Measurements from ENCODE around the gene PDIA5.
"Not testable (repeated sequence)": the region's sequence is repeated elsewhere in the genome, so short reads cannot be mapped to it uniquely, and the experiment has no call there.

The PDIA5 gene

DNA sequence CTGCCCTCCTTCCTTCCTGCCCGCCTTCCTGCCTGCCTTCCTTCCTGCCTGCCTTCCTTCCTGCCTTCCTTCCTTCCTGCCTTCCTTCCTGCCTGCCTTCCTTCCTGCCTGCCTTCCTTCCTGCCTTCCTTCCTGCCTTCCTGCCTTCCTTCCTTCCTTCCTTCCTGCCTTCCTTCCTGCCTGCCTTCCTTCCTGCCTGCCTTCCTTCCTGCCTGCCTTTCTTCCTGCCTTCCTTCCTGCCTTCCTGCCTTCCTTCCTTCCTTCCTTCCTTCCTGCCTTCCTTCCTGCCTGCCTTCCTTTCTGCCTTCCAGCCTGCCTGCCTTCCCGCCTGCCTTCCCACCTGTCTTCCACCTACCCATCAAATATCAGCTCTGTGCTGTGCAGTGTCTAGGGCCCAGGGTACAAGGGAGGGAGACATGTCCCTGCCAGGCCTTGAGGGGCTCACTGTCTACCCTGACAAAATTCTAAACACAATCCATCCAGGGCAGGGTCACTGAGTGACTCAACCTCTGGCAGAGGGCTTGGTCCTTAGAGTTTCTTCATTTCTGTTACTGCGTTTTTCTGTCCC lies 85.1 kb downstream of the PDIA5 start:
- not testable (repeated sequence) for DNase-seq

DNA sequence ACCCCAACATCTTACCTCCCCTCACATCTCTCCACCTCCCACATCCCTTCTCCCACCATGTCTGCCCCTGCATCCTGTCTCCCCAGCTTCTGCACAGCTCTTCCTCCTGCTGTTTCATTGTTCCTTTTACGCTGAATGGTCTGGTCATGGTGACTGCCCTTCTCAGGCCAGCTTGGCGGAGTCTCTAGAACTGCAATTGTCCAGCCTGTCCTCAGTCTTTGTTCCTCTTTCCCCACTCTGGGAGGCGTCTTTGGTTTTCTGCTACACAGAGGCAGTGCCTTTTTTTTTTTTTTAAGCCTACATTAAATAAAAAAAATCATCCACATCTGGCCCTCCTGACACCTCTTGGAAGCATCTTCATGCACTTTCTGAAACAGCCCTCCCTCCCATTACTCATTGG lies 85.9 kb downstream of the PDIA5 start:
- DNase-seq, result no peak

DNA sequence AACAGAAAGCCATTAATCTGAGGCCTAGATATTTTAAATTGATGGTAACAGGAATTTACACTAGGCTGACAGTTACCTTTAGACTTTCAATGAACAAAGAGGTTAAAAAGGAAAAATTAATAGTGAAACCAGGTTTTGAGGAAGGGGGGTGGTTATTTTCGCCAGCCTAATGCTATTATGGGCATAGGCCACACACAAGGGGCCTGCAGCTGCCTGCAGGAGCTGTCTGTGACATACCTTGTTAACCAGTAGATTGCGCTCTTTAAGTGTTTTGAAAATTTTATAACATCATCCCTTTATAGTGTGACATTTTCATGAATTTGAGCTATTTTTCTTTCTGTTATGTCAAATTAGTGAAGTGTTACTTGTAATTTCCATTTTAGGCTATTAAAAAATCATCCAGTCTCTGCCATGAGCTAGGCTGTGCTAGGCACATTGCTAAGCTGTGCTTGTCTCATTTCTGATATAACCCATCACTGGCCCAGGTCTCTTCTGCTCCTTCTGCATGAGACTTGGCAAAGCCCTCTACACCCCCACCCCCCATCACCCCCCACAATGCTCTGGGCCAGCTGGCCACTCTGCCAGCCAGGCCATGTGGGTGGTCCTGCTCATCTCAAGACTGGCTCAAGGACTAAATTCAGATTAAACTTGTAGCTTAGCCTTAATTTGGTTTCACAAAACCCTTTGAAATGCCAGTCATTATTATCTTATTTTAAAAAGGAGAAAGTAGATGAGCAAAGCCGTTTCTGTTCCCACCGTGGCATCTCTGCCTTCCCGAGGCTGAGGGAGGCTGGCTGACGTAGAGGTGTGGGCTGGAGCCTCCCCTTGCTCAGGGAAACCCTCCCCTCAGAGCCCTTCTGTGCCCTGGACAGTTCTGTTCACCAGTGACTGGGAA lies 86.5 kb downstream of the PDIA5 start:
- DNase-seq, result no peak

DNA sequence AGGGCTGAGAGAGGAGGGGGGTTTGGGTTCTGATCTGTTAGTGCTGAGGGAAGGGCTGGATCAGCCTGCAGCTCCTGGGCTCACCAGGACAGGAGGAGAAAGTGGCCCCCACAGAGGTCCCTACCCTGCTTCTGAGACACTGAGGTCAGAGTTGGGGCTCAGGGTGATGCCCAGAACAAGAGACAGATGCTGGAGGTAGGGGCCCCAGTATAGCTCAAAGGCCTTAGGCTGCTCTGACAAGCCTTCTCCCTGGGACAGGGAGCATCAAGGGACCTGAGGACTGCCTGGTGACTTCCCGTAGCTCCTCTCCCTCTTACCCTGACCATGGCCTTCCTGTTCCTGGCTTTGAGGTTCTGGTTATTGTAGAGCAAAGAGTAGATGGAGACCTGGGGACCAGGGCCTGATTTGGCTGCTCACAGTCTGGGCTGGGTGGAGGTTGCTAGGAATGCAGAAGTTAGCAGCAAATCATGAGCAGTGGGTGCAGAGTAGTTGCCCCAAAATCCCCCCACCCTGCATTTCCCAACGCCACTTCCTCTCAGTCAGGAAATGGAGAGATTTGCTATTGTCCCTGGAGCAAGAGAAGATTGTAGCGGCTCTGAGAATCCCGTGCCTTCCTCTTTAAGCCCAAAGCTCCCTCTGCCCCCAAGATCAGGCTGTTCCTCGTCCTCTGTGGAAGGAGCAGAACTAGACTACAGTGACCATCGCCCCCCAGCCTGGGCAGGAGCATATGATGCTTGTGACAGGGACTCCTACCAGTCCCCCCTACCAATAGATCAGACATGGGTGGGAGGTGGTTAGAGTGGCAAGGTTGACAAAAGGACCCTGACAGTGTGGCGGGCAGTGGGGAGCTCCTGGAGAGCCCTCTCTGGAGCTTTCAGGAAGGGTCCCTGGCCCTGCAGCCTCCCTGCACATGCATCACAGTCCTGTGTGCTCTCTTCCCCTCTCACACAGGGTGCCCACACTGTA lies 87.5 kb downstream of the PDIA5 start:
- no peak for DNase-seq

DNA sequence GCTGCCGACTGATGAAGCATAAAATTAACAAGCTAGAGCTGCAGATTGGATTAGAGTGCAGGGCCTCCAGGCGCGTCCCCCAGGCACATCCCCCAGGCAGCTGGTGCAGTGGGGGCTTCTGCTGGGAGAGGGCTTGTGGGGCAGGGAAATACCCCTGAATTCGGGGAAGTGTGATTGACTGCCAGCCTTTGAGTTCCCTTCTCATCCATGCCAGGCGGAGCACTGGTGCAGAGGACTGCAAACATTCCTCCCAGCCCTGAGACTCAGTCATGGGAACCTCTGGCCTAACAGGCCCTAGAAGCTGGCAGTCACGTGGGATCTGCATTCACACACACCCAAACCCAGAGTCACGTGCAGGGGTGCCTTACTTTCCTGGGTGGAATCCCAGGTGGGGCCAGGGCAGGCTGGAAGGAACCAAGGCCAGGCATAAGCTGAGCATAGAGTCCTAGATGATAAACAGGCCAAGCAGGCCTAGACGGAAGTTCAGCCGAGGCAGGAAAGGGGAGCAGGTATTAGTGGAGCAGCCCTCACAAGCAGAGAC lies 88.7 kb downstream of the PDIA5 start:
- DNase-seq, result no peak

DNA sequence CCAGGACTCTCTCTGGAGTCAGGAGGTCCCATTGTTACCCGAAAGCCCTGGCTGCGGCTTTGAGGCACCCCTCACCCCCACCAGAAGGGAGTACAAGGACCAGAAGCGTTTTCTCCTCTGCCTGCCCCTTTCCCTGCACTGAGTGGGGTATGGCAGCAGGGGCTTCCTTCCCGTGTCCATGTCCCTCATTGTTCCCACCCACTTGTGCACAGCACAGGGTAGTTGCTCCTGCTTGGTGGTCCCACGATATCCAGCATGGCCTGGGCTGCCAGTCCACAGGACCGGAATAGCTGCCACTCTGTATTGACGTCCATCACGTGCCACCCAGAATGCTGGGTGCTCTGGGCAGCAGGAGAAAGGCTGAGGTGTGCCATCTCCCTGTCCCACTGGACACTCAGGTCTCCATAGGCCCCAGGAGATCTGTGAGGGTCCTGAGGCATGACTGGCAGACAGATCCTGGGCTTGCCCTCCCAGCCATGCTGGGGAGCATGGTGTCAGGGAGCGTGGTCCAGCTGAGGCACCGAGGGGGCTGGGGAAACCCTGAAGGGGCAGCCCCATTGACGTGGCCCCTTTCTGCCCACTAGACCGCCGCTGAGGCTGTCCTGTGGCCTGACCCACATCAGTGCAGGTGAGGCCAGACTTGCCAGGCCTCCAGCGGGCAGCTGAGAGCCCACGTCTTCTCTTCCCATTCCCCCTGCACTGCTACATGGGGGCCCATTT lies 89.6 kb downstream of the PDIA5 start:
- DNase-seq, result no peak

DNA sequence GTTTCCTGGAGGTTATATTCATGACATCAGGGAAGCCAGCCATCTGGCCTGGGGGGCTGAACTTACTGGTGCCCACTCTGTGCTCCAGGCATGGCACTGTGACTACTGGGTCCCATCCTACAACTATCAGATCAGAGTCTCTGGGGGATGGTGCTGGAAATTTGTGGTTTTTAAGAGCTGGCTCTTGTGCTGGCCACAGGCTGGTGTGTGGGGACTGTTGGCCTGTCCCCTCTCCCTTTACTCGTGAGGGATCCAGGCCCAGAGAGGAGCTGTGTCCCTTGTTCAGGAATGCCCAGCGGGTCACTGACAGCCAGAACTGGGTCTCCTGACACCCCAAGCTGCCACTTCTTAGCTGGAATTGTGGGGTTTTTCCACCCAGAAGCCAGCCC lies 90.4 kb downstream of the PDIA5 start:
- DNase-seq, result no peak

DNA sequence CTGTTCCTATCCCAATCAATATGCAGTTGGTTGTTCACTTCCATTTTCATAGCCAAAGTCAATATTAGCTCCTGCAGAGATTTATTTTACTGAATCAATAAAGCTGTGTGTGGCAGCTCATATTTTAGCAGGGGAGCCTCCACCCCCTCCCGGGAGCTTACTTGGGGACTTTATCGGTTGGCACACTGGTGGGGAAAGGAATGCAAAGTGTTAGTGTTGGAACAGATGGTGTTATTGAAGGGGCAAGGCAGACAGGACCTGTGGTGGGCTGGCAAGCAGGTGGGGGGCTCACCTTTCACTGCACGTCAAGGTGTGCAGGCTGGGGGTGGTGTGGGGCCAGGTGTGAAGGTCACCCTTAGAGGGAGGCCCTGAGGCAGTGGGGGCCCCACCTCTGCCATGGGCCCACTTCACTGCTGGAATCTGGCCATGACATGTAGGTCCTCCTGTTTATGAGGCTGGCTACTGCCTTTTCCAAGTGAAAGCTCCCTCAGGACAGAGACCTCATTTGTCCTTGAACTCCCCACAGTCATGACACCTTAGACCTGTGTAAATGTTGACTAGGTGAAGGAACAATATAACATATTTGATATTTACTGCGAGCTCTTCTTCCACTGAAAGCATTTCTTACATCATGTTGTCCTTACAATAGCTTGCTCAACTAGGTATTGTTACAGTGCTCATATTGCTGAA lies 90.9 kb downstream of the PDIA5 start:
- no peak for DNase-seq

DNA sequence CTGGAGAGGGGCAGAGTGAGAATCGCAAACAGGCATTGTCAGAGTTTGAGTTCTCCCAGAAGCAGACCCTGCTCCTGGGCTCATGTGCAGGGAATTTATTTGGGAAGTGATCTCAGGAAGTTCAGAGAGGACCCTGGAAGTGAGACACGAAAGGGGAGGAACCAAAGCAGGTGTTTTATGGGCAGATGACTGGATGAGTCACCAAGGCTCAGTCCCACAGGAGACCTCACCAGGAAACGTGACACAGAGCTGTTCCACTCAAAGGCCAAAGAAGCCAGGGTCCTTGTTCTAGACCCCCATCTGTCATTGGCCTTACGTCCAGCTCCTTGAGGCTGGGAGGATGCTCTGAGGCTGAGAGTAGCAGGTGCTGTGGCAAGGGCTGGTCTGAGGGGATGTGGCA lies 91.5 kb downstream of the PDIA5 start:
- DNase-seq, result no peak

DNA sequence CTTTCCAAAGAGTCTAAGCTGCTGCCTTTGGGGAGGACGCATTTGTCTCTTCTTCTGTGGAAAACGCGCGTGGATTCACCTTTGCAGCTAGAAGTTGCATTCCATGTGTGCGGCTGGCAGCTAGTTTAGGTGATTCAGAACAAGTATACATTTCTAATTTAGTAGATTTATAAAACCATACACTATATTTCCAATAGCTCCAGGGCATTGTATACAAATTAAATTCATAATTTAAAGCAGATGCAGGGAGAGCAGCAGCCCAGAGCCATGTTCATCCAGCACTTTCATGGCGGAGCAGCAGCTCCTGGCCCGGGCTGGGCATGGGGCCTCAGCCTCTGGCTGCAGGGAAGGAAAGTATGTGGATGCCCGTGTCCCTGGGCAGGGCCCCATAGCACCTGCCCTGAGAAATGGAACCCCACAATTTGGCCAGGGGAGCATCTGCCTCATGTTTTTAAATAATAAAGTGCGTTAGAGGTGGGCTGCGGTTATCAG lies 92.1 kb downstream of the PDIA5 start:
- DNase-seq, result no peak

DNA sequence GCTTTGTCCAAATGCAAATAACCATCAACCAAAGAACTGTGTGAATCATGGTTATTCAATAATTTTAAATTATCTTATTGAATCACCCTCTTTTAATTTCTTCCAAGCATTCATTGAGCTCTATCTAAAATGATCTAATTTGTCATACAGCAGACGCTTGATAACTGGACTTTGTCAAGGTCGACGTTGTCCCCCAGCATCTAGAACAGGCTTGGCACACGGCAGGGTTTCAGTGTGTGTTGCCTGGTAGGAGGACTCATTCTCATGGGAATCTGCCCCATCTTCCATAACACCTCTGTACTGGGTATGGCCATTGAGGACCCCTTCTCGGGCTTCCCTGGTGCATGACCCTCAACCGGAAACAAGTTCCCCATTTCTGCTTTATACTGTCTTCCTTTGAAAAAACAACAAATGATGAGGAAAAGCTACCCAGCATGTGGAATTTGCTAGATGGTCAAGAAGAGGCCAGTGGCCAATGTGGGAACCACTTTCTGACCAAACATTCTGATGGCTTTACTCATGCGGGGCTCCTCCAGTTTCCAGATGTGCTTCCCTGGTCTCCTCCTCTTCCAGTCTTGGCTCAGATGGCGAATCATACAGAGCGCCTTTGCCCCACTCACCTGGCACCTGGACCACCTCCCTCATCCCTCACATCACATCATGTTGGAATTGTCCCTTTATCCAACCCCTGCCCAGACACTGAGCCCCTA lies 93.3 kb downstream of the PDIA5 start:
- DNase-seq, result no peak

DNA sequence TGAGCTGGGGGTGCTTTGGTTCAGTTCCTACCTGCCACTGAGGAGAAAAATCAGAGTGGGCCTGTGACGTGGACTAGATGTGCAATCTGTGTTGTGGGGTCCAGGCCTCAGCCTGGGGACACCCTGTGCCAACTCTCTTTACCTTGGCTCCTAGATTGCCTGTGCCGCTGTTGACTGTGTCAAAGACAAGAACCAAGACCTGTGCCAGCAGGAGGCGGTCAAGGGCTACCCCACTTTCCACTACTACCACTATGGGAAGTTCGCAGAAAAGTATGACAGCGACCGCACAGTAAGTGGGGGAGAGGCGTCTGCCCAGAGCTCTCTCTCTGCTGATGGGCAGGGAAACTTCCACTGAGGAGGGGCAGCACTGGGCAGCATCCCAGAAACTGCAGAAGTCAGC lies 94.3 kb downstream of the PDIA5 start:
- DNase-seq, result no peak

DNA sequence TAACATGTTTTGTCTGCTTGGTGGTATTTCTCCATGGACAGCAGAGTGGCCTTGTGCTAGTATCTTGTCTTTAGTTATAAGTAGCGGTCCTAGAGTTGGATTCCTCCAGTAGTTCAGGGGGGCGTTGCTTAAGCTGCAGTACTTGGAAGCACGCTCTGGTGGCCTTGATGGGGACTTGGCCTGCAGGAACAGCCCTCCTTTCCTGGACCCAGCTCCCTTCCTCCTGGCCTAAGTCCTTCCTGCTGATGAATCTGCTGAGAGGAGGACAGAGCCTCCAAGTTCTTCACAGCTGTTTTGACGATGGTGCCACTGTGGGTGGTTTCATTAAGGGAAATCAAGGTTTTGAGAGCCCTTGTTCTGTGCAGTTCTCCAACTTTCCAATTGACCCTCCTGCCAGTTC lies 96.3 kb downstream of the PDIA5 start:
- DNase-seq, result no peak

DNA sequence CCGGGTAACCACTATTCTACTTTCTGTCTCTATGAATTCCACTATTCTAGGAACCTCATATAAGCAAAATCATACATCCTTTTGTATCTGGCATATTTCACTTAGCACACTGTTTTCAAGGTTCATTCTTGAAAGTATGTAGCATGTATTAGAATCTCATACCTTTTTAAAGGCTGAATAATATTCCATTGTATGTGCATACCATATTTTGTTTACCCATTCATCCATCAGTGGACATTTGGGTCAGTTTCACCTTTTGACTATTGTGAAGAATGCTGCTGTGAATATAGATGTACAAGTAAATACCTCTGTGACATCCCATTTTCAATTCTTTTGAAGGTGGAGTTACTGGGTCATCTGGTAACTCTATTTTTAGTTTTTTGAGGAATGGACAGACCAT lies 98.3 kb downstream of the PDIA5 start:
- no peak for DNase-seq

DNA sequence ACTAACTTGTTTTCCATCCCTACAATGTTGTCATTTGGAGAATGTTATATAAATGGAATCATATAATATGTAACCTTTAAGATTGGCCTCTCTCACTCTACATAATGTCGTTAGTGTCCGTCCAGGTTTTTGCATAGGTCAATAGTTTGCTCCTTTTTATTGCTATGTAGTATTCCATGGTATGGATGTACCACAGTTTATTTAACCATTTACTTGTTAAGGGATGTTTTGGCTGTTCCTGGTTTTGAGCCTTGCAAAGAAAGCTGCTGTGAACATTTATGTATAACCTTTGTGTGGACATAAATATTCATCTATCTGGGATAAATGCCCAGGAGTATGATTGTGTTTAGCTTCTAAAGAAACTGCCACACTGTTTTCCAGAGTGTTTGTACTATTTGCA lies 100.9 kb downstream of the PDIA5 start:
- no peak for DNase-seq

DNA sequence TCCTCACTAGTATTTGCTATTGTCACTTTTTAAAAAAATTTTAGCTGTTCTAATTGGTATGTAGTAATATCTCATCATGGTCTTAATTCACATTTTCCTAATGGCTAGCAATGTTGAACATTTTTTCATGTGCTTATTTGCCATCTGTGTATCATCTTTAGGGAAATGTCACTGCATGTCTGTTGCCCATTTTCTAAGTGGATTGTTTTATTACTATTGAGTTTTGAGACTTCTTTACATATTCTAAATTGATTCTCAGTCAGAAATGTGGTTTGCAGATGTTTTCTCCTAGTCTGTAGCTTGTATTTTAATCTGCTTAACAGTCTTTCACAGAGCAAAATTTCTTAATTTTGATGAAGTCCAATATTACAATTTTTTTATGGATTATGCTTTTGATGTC lies 101.3 kb downstream of the PDIA5 start:
- no peak for DNase-seq

DNA sequence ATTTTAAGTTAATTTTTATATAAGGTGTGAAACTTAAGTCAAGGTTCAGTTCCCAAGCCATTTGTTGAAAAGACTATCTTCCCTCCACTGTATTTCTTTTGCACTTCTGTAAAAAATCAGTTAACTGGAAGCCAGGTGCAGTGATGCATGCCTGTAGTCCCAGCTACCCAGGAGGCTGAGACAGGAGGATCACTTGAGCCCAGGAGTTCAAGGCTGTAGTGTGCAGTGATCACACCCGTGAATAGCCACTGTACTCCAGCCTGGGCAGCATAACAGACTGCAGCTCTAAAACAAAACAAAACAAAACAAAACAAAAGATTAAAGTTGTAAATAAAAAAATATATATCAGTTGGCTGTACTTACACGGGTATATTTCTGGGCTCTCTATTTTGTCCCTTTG lies 101.8 kb downstream of the PDIA5 start:
- no peak for DNase-seq

DNA sequence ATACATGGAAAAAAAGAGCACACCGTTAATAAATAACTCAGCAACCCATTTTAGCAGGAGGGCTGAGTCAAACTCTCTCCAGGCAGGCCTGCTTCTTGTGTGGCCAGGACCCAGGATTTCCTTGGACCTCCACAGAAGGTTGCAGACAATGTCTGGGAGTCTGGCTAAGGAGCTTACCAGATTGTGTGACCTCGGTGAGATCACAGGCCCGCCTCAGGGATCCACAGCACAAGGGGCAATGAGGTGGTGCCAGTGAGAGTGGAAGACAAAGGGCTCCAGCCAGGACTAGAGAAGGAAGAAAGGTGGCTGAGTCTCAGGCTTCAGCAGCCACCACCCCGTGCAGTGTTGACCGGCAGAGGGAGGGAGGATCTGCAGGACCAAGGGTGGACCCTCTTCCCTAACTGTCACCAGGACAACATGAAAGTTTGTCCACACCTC lies 102.7 kb downstream of the PDIA5 start:
- DNase-seq, result no peak

DNA sequence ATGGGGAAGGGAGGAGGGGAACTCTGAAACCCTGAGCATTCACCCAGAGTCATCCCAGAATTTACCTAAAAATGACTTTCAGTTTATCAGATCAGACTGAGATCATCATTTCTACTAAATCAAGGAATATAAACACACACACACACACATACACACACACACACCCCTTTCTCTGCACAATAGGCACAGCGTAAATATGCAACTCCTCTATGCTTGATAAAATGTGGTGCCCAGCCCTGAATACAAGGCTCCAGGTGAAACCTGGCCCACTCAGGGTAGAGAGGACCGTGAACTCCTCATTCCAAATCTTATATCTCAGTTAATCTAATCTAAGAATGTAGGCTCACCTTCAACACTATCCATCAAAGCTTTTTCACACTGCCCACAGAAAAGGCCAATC lies 103.1 kb downstream of the PDIA5 start:
- no peak for DNase-seq

DNA sequence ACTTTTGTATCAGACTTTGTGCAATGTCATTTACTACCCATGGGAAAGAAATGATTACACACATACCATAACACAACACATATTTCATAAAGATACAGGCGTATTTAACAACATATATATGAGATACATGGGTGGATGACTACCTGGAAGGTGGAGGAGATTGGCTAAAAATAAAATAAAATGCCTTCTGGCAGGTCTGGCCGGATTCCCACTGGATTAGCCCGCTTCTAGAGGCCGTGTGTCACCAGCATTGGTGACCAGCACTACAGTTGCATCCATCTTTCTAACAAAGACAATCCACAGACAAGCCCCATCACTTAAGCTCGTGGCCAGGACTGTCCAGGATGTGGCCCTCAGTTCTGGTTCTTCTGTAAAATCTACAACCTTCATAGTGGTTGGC lies 114.0 kb downstream of the PDIA5 start:
- no peak for DNase-seq

DNA sequence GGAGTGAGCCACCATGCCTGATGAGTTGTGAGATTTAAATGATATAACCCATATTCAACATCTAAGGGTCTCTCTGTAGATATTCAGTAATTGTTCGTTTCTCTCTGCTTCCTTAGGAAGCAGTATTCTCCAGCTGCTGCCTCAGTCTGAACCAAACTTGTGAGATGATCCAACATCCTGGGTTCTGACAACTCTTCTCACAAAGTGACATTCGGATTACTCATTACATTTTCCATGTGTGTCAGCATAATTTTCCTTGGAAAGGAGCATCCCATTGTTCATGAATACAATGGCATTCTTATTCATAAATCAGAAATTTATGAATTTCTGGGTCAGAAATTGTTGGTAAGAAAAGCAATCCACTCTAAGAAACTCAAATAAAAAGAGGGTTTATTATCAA lies 119.9 kb downstream of the PDIA5 start:
- DNase-seq, result no peak
